CD4-positive, alpha-beta T cell treated with Interleukin-17A for 4 hours (primary cell): ENCODE data around the gene GOLGA8B.
"Not testable (repeated sequence)": the region's sequence is repeated elsewhere in the genome, so short reads cannot be mapped to it uniquely, and the experiment has no call there.

ENCODE experiments used
- DNase-seq: peaks from one replicate; pipeline ENCODE4 v3.0.0-alpha.2; 2020; ENCODE audit warnings: mixed read lengths

The GOLGA8B gene, protein sequence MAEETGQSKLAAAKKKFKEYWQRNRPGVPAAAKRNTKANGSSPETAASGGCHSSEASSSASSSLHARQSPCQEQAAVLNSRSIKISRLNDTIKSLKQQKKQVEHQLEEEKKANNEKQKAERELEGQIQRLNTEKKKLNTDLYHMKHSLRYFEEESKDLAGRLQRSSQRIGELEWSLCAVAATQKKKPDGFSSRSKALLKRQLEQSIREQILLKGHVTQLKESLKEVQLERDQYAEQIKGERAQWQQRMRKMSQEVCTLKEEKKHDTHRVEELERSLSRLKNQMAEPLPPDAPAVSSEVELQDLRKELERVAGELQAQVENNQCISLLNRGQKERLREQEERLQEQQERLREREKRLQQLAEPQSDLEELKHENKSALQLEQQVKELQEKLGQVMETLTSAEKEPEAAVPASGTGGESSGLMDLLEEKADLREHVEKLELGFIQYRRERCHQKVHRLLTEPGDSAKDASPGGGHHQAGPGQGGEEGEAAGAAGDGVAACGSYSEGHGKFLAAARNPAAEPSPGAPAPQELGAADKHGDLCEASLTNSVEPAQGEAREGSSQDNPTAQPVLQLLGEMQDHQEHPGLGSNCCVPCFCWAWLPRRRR

DNA sequence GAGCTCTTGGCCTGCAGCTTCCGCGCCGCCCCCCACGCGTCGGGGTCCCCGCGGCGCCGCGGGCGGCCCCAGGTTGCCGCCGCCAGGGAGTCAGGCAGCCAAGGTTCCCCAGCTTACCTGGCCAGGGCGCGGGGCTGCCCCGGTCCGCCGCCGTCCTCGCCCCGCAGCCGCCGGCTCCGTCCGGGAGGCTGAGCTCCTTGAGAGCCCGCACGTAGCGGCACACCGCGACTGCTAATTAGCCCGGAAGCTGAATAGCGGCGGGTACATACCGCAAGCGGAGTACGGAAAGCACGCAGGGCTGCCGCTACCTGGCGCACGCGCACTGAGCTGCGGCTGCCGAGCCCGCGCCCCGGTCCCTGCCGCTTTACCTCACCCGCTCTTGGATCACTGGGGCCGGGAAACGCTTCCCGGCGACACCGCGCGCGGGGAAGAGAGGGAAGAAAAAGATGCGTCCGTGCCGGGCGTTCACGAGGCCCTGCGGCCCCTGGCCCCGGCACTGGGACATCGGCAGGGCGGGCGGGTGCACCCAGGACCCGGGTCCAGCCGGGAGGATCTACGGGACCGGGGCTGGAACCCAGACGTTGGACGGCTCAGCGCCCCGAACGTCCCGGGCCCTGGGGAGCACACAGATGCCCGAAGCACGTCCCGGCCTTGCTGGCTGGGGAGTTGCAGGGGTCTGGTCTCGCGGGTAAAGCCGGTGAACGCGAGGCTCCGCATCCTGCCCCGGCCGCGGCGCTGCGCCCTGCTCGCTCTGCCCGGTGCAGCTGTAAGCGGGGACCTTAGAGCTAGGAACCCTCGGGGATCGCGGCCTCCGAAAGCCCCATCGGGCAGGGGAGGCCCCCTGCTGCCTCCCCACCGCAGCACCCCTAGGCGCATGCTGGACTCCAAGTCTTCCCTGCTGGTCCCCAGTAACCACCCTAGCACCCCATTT is at the start of gene GOLGA8B:
Gene GOLGA8B (minus strand): TSS at position 253 of the 931 bp plus-strand sequence. CDS start 47,739 bp downstream, outside the sequence.
- peak; percentile 87 for DNase-seq

DNA sequence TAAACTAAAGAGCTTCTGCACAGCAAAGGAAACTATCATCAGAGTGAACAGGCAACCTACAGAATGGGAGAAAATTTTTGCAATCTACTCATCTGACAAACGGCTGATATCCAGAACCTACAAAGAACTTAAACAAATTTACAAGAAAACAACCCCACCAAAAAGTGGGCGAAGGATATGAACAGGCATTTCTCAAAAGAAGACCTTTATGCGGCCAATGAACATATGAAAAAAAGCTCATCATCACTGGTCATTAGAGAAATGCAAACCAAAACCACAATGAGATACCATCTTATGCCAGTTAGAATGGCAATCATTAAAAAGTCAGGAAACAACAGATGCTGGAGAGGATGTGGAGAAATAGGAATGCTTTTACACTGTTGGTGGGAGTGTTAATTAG is 49.7 kb upstream of the GOLGA8B start:
- not testable (repeated sequence) for DNase-seq

DNA sequence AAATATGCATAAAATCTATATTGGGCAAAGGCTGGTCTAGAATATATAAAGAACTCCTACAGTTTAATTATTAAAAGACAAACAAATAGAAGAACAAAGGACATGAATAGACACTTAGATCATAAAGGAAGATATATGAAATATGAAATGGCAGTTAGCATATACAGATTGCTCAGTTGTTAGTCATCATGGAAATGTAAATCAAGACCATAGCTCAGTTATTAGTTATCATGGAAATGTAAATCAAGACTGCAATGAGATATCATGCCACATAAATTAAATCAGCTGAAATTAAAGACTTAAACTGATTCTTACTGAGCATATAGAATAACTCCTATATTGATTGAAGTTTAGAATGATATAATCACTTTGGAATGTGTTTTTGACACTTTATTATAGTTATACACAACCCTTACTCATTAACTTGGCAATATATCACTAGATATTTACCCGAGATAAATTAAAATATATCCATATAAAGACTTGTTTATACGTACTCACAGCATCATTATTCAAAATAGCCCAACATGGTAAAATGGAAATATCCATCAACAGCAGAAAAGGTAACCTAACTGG is 45.2 kb upstream of the GOLGA8B start:
- DNase-seq = no peak

DNA sequence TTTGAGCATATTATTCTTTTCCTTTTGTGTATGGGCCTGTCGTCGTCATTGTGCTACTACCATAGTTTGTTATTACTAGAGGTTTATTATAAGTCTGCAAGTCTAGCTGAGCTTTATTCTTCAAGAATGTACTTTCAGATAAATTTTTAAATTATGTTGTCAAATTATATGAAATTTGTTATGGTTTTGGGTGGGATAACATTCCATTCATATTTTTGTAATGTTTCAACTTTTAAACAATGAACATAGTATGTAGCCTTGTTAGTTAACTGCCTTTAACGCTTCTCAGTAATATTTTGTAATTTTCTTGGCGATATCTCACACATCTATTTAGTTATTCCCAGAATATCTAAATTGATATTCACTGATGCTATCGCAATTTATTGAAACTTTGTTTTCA is 41.6 kb upstream of the GOLGA8B start:
- DNase-seq = no peak

DNA sequence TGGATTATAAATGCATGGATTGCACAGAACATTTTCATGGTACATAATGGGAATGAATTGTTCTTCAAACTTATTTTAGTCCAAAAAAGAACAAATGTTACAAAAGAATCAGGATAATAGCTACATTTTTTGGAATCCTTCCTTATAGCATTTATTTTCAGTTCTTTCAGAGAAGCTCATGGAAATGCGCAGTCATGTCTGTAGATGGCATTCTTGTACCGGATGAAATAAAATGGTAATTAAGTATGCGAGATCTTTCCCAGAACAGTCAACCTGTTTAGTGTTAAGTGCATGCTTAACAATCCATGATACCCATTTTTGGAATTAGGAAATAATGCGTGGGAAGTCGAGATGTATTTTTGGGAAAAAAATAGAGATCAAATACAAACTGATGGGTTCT is 38.2 kb upstream of the GOLGA8B start:
- DNase-seq = no peak

DNA sequence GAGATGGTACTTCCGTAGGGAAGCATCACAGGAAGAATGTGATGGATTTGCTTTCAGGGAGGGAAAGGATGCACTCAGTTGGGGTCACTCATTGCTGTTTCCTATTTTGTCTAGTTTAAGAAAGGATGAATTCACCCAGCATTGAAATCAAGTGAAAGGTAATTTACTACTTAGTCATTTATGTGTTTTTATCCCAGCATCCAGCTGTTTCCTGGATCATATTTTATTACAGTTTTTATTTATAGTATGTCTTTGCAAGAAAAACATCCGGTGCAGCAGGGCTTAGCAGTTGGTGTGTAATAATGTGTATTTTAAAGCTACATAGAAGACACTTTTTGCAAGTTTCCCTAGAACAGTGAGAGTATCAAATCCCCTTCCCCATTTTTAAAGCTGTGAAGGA is 37.4 kb upstream of the GOLGA8B start:
- no peak for DNase-seq

DNA sequence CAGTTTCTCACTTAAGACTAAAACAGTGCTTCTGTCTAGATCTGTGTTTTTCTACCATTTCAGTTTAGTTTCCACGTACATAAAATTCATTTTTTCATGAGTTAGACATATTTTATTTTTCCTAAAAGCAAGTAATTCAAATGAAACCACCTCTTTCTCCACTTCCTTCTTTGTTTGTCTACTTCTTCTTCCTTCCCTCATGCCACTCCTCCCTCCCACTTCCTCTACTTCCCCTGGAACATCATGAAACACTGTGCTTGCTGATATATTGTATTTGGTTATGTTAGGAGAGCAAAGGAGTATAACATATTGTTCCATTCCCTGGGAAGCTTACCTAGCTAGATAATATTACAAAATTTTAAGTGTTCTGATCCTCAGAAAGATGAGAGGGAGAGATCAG is 36.7 kb upstream of the GOLGA8B start:
- no peak for DNase-seq

DNA sequence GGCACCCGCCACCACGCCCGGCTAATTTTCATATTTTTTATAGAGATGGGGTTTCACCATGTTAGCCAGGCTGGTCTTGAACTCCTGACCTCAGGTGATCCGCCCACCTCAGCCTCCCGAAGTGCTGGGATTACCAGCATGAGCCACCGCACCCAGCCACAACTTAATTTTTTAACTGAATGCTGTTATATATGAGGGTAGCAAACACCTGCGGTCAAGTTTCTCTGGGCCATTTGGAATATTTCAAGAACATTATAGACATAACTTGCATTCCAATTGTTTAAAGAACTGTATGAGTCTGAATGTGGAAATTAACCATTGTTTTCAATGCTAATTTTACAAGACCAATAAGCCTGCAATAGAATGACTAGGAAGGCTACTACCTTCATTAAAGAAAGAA is 35.7 kb upstream of the GOLGA8B start:
- DNase-seq = no peak

DNA sequence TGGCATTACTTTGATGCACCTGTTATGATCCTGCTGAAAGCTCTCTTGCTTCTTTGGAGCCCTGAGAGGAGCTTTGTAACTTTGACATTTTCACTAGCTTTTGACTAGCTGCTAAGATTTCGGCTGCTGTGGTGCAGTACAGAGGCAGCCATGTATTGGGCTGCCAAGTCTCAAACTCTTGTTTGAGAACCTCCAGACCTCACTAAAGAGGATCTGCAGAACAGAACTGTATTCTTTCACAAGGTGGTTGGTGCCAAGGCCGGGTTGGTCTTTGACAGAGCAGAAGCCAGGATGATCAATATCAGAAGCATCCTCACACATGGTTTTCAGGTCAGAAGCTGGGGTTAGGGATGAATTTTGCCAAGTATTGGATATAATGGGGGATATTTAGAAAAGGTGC is 34.6 kb upstream of the GOLGA8B start:
- no peak for DNase-seq

DNA sequence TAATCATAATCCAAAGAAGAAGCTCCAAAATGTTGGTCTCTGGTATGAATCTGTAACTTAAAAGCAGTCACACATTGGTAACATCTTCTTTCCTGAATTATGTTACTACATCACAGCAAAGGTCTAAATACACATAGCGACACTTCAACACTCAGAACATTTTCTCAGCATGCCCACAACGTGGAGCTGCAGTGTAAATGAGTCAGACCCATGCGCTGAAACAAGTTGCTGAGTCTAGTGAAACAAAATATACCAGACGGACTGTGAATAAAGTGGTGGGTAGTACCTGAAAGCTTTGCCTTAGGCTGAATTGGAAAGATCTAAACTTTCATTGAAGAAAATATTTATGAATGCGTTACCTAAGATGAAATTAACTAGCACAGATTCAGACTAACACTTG is 33.2 kb upstream of the GOLGA8B start:
- DNase-seq = no peak

DNA sequence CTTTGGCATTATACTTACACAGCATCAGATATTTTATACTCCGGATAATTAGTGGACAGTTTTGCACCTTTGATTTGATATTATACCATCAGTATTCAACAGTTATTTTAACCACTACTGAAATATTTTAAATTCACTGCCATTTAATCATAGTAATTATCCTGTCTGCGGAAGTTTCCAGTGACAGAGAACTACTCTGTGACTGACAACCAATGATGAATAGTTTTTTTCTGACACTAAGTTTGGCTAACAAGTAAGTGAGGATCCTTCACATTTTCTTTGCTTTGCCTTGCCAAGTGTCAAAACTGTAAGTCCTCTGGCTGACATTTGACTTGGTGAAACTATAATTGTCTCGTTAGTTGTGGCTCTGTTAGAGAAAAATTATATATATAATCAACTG is 30.5 kb upstream of the GOLGA8B start:
- DNase-seq = no peak

DNA sequence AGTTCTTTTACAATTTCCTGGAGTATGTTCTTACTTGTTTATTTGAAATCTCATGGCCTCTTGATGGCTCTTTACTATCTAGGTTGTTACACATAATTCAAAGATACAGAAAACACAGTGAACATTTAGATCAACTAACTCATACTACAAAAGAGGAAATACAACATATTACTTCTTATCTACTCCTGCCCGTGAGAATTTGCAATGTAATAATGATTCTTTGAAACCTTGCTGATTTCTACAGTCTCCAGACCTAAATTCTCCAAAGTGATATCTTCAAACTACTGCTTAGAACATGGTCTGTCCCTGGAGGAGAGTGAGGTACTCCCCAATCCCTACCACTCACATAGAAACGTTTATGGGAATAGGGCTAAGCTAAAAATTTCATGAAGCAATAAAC is 29.9 kb upstream of the GOLGA8B start:
- DNase-seq = no peak

DNA sequence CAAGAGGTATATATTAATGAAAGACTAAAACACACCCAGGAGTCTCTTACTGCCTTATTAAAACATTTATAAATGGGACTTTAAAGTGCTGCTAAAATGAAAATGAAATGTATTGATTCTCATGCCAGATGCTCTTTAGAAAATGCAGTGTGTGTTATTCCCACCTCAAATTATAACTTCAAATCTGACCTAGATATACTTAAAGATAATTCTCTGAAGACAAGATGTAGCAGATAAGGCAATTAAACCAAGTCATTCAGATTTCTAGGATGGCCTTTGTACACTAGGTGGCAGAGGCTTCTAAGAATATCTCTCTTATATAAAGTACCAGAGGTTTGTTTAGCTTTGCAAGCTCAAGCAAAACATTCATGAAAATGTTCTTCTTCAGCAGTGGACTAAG is 26.9 kb upstream of the GOLGA8B start:
- DNase-seq = no peak

DNA sequence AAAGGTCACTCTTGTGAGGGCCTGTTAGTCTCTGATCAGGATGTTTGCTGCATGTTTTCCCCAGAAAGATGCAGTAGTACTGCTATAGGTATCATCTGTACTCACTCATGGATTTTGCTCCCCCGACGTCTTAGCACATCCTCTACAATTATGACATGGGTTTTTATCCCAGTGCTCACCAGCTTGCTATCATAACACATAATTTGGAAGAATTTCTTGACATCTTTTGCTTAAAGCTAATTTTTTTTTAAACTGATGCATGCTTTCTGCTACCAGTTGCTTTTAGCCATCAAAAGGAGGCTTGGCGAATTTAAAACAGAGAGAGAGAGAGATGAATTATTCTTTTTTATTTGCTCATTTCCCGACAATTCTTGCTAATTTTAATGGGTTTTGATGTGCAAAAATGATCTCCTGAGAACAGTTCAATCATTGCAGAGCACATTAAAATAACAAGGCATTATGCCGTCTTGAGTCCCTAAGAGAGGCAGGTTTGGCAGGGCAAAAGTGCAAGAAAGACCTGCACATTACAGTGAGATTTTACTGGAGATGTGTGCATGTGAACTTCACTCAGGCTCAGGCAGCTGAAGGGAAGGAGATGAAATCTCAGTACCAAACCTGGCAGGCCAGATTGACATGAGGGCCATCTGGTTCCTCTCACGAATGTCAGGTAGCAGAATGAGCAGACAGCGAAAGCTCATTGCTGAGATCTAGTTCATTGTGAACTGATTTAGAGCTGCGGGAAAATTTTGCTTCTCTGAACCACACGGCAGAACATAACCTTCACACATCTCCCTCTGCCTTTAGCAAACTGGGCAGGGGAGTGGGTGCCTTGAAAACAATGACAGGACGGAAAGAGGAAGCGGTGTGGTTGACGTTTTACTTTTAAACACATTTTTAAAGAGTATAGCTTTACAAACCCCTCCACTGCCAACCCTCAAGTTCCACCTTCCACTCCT is 25.9 kb upstream of the GOLGA8B start:
- DNase-seq = peak; percentile 7

DNA sequence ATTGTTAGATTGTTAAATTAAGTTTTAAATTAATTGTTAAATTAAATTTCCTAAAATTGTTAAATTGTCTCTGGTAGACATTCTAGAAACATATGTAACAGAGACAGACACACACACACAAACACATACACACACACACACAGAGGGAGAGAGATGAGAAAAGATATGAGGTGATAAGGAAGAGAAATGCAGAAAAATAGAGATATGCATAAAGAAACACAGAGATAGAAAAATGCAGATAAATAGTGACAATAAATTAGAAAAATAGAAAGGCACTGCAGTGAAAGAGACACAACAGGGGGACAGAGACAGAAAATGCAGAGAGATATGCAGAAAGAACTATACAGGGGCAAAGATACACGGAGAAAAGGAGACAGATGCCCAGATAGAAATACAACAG is 25.1 kb upstream of the GOLGA8B start:
- no peak for DNase-seq

DNA sequence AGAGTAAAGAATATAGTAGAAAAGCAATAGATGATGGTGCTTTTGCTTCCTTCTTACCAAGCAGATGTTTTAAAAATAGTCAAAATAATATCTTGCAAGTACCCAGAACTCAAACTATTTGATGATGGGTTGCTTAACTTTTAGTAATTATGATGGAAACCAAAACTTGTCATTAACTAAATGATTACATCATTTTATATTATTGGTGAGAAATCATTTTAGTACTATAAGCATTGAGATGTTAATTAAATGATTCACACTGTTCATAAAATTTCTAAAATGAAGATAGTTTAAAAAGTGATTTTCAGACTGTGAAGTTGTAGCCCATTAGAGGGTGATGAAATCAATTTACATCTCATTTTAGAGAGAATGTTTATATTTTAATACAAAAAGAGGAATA is 24.4 kb upstream of the GOLGA8B start:
- no peak for DNase-seq

DNA sequence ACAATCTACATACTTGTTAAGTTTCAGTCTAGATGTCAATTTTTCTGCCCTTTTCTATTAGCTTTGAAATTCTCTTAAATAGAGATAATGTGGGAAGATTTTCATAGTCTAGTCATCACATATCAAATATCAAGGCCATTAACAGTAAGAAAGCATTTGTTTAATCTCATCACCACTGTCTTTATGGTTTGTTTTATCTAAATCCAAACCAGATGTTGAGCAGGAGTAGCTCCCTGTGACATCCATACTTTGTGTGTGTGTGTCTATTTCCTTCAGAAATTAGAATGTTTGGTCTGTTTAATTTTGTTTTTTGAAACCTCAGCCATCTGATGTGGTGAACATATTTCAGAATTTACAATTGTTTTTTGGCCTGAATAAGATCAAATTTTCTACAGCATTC is 23.1 kb upstream of the GOLGA8B start:
- DNase-seq = no peak

DNA sequence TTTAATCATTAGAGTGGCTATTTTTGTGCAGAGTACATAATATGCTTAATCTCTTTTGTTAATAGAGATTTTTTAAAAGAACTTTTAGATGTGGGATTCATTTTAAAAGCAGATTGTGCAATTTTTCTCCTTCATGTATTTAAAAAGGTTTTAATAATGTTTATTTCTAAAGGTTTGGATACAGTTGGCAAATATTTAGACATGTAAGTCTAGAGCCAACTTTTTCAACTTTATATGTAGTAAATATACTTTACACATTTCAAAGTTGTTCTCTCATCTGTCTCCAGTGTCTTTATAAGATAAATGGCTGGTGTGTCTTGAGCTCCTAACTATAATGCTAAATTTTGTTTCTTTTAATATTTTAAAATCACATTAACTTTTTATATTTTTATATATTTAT is 22.7 kb upstream of the GOLGA8B start:
- no peak for DNase-seq

DNA sequence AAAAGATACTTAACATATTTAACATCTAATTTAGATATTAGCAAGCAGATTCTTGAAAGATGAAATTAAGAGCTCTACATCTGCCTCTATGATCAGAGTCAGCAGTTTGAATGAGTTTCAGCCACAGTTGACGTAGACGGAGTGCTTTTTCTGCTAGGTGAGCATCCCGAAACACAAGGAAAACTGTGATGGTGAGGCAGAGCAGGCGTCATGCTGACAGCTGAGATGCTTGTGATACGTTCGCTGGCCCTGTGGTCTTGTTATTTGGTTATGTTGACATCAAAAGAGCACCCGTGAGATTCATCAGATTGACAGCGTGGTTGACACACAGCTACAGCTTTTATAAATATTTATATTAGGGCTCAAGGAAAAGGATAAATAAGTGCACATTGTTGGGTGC is 19.6 kb upstream of the GOLGA8B start:
- DNase-seq = no peak

DNA sequence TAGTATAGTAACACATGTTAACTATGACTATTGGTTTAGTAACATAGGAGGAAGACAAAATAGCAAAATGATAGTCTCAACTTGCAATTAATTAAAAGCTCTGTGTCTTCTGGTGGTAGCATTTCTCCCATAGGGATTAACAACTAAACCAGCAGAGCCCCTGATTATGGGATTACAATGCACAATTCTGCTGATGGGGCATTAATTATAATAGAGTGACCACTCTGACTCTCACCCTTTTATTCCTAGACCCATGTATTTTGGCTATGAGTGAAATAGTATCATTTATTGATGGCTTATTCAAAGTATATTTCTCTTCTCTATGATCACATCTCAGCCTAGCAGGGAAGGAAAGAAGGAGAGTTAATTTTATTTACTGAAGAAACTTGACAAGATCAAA is 17.5 kb upstream of the GOLGA8B start:
- DNase-seq = no peak

DNA sequence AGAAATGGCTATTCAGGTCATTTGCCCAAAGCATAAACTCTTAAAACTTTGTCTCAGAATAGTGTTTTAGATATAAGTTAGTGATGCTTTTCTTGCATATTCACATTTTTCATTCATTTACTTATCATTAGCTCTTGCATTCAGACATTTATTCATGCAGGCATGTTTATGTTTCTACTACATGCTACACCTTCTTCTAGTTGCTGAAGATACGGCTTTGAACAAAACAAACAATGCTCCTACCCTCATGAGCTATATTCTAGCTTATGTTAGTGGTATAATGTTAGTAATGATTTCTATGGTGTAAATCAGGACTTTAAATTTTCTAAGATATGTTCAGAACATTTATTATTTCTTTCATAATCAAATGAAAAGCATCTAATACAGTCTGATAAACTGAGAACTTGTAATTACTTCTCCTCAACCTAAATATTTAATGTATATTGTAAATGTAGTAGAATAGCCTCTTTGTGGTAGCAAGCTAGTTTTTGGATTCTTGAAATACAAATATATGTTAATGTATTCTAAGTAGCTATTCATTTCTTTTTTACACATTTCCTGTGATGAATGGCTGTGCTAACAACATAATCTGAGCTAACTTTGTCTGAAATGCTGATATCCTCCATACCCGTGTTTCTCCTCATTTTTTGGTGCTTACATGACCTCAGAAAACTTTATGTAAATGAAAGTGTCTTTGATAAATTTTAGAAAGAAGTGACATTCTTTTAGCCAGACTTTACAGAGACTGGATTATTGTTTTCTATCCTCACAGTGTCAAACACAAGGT is 15.5 kb upstream of the GOLGA8B start:
- DNase-seq = no peak
